Eye (tissue), 1 donor: ENCODE measurements around the gene SYT15B.
"Not testable (repeated sequence)": the region's sequence is repeated elsewhere in the genome, so short reads cannot be mapped to it uniquely, and the experiment has no call there.

Experiments
- DNase-seq: peaks from one replicate; pipeline ENCODE4 v3.0.0-alpha.2; 2015

The SYT15B gene

DNA sequence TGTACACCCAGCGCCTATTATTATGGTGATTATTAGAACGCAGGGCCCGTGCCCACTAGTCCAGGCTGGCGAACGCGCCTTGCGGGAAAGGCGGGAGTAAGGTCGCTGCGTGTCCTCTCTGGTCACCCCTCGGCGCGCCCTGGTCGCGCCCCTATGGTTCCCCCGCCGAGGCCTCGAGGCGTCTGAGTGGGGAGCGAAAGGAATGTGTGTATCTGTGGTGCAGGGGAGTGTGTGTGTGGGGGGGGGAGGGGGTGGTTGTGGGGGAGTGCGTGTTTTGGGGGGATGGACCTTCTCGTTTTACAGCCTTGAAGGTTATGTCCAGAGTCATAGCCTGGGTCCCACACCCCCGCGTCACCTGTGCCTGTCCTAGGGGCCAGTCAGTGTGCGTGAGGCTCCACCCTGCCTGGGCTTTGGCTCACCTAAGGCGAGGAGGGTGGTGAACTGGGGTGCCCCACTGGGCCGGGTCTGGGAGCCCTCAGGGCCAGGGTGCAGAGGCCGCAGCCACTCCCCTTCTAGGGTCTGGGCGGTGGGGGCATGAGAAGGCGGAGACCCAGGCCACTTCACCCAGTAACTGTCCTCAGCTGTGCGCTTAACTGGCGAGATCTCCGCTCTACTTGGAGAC, at the start of gene SYT15B:
Gene SYT15B, minus strand, starts transcription at position 39 of the 622 bp plus-strand sequence. CDS start 952 bp downstream, outside the sequence.
- DNase-seq, result not testable (repeated sequence)

DNA sequence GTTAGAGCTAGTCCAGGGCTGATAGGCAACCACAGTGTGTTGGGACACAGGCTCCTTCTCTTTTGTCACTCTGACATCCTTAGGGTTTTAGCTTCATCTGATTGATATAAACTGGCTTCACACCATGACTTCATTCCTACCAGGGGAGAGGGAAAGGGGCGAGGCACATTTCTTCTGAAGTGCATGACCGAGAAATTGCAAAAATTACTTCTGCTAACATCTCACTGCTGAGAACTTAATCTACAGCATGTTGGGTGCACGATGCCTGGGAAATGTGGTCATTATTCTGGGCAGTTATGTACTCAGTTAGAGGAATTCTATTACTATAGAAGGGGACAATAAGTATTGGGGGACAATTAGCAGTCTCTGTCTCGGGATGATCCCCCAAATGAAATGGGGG, 16.2 kb upstream of the SYT15B start:
- not testable (repeated sequence) for DNase-seq

DNA sequence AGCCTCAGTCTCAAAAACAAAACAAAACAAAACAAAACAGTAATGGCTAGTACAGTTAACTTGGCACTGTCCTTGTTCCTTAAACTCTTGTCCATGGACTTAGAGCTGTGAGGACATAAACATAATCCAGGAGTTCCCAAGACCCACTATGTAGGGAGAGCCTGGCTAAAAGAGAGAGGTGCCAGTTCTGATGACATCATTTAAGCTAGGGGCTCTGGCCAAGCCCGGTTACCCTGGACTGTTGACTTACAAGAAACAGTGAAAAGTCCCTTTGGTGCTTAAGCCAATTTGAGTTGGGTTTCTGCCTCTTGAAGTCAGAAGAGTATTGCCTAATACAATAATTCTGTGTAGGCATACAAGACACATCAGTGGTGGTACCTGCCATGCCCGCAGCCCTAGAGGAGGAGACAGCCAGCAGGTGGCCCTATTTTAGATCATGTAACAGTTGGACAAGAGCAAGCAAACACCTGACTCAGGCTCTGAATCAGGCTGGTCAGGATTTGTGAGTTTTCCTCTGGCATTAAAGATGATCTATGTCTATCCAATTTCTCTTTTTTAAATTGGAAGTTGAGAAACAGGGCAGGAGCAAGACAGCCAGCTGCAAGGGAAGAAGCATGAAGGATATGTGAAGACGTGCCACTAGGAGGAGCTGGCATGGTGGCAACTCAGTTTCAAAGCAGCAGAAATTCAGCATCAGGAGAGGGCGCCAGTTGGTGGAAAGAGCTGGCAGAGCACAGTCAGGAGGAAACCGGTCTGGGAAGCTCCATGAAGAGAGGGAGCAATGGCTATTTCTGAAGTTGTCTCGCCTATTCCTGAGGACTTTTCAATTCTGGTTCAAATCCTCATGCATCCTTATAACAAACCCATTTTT, 12.2 kb upstream of the SYT15B start:
- peak; percentile 53 for DNase-seq

DNA sequence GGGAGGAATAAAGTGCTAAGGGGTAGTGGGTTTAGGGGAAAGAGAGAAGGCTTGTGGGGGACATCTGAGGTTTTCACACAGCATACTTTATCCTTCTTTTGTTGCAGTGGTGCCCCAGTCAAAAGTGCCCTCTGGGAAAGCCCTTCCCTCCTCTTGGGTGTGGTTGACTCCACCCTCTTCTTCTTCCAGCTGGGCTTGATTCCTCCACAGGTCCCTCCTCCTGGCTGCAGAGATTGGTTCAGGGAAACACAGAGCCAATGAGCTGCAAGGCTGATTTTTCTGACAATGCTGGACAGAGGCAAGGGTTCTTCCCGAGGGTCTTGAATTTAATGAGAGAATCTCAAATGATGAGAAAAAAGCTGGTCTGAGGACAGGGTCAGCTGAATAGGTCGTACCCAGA, 7.4 kb upstream of the SYT15B start:
- DNase-seq, result not testable (repeated sequence)

DNA sequence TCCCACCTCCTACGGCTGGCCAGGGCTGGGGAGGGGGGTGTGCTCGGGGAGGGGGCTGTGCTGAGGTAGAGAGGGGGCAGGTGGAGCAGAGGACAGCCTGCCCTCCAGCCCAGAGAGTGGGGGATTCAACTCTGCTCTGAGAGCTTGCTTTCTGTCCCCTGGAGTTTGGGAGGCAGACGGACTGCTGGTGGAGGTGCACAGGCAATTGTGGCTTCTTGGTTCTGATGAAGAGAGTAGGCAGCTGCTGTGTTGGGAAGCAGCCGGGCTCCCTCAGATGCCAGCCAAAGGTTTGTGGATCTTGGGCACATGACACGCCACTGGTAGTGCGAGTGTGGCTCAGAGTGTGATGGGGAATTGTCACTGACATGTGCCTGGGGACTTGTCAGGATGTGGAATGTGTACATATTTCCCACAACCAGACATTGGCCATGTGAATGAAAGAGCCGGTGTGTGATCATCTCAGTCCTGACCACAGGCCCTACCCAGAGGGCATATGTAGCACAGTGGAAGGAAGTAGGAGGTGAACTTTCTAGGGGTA, 5.3 kb upstream of the SYT15B start:
- DNase-seq, result peak; percentile 9

DNA sequence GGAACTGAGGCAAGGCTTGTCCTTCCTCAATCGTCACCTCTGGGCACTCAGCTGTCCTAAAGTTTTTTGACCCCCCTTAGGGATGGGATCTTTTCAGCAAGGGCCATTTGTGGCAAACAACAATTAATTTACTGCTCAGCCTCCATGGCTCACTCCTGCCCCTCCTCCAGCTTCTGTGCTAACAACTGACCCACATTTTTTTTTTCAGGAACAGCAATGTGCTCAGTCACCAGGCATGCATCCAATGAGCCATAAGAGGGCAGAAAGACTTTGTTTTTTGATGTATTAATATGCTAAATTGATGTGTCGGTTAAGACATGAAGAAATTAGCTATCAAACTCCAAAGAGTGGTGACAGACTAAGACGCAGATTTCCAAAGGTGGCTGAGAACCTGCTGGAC, 4.7 kb upstream of the SYT15B start:
- peak; percentile 72 for DNase-seq

DNA sequence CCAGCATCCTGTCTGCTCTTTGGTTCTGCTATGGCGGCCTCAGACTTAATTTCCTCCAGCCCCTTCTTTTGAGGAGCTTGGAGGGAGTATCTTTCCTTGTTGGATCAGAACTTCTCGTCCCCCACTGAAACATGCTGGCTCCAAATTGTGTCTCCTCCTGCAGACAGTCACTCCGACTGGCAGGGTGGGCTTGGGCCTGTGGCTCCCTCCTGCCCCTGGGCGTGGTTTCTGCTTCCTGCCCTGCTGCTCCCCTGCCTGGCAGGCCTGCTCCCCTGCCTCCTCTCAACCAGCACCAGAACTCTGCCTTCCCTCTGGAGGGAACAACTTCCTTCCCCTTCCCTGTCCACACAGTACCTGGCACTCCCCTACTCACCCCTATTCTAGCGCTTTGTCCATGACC, 3.8 kb upstream of the SYT15B start:
- not testable (repeated sequence) for DNase-seq

DNA sequence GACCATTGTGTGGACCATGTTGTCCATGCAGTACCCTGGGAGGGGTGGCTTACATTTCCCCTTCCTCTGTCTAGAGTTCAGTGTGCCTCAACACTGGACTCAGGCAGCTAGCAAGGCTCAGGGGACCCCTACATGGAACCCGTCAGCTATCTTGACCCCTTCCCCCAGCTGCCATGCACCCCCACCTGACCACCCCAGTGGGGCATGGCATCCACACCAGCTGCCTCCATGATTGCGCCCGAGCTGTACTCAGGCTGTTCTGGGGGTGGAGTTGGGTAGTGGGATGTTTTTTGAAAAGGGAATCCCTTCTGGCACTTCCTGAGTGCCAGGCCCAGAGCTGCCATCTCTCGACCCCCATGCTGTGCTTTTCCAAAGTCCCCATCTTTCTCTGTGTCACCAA, 1.8 kb upstream of the SYT15B start:
- DNase-seq, result not testable (repeated sequence)

DNA sequence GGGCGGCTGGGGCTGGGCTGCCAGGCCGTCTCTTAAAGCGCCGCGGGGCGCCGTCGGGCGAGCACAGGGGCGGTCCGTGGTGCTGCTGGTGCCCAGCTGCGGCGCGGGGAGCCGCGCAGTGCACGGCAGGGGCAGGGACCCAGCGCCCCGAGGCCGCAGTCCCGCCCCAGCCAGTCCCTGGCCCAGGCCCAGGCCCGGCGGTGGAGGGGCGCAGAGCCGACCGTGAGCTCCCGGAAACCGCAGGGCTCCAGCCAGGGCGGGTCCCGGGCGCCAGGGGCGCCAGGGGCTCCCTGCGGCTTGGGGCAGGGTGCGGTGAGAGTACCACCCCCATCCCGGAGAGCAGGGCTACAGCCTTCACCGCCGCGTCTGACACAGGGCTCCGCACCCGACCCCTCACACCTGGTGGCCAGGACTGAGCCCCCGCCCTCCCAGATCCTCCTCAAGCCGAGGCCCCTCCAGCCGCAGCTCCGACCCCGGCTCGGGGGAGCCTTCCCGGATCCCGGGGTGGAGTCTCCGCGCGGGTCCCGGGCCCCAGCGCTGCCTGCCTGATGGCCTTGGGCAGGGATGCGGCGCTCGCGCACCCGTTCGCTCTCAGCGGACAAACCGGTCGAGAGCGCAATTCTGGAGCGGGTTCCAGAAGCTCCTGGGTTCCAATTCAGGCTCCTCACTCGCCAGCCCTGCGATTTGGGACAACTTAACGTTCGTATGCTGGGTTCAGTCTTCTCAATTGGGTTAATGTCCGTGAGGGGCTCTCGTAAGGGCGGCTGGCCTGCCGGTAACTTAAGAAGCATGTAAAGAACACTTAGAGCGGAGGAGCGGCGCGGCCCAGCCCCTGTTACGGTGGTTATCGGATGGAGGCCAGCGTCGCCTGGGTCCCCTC, 478 bp downstream of the SYT15B start:
- peak; percentile 37 for DNase-seq

DNA sequence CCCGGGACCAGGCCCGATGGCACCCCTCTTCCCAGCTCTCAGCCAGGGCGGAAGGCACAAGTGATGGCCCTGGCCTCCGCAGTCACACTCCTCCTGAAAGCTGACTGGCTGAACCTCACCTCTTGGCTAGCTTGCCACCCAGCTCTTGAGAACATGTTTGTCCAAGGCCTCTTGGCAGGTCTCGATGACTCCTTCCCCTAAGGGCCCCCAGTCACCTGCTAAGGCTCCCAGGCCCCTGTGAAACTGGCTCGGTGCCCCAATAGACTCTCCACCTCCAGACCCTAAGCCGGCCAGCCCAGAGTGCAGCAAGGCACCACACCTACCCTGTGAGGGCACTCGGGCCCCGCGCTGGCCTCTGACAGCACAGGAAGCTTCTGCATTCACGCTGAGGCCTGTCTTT, 4.5 kb downstream of the SYT15B start:
- DNase-seq, result not testable (repeated sequence)

DNA sequence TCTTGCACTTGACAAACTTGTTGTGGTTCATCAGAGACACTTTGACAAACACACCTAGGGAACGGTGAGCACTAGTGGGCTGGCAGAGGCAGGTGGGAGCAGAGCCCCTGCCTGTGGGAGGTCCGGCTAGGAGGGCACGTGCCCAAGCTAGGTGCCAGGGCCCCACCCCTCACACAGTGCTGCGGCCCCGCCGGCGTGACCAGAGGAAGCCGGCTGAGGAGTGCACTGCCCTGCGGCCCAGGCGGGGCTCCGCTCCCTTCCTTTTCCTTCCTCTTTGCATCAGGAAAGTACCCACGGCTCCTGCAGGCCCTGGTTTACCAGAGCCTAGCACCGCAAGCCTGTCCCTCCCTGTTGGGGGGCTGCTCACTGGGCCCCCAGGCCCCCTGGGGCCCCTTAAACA, 7.2 kb downstream of the SYT15B start:
- DNase-seq, result not testable (repeated sequence)

DNA sequence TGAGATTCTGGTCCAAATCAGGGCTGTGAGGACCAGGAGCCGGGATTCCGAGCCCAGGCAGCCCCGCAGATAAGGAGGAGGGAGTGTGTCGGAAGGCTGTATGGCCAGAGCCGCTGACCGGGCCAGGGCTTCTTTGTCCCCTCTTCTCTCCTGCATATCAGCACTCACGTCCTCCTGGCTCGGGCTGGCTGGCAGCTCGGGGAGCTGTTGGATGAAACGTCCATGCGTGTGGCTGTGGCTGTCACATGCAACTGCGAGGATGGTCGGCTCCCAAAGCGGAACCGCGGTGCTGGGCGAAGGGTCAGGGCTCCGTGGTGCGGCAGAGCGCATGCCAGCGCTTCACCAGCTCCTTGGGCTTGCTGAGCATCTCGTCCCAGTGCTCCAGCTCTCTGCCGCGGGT, 9.5 kb downstream of the SYT15B start:
- not testable (repeated sequence) for DNase-seq

DNA sequence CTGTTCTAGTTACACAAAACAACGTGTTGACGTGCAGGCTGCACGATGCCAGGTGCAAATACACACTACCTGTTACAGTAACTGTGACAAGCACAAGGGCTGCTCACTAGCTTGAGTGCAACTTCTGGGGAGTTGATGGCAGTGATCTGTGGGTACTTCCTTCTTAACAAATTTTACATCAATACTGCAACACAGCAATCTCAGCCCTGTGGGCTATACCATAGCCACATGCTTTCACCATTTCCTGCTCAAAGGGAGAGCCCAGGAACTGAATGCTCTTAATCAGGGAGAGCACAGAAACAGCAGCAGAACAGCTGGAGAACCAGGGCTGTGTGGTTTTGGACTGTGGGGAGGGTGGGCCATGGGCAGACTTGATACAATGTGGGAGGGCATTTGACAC, 10.2 kb downstream of the SYT15B start:
- DNase-seq, result not testable (repeated sequence)

DNA sequence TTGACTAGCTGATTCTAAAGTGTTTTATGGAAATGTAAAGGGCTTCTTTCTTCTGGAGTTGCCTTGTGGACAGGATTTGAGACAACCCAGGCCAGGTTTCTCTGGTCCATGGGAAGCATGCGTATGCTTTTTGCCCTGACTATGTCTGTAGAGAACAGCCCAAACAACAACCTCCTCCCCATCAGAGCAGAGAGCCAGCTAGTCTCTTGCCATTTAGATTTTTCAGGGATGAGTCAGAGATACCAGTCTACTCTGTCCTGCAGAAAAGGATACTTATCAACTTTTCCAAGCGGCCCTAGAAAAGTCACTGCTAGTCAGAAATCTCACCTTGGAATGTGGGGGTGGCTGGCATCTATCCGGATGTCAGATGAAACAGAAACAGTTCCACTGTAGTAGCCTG, 11.6 kb downstream of the SYT15B start:
- not testable (repeated sequence) for DNase-seq

DNA sequence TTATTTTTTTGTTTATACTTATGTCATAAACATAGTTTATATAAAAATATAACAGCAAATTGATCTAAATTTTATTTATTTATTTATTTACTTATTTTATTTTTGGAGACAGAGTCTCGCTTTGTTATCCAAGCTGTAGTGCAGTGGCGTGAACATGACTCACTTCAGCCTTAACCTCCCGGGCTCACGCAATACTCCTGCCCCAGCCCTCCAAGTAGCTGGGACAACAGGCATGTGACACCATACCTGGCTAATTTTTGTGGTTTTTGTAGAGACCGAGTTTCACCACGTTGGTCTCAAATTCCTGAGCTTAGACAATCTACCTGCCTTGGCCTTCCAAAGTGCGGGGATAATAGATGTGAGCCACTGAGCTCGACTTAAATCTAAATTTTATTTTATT, 13.0 kb downstream of the SYT15B start:
- DNase-seq, result not testable (repeated sequence)

DNA sequence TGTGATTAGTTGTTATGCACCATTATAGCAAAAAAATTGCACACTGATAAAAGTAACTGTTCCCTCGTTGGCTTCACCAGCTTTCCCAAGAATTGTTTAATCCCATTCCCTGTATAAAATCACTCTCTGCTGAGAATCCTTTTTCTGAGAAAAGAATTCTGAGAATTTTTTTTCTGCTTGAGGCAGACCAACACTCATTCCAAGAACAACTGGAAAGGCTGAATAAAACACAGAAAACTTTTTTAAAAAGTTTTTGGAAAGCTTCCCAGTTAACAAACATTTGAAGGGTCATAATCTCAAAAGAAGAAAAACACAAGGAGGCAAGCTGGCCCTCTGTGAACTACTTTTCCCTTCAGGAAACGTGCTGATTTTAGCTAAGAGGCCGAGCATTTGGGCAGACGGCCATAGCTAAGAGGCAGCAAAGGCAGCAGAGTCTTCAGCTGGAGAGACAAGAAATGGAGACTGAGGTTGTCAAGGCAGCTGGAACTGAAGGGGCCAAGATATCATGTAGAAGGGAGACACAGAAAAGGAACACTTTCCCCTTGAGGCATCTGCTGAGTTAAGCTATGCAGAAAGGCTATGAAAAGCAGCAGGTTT, 16.5 kb downstream of the SYT15B start:
- DNase-seq, result peak; percentile 19

DNA sequence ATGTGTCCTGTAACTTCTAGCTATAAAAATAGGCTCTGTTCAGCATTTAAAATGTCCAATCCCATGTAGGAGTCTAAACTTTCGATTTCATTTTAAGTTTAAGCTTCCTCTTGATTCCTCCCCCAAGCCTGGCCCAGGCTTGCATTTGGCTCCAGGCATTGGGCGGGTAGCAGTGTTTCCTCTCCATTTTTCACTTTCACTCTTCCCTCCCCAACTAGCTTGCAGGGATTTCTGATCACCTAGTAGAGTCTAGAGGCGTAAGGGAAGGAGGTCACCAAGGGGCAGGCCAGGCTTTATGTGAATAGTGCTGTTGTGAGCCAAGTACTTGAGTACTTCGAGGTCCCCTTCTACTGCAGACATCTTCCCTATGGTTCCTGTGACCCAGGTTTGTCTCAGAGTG, 18.5 kb downstream of the SYT15B start:
- DNase-seq, result not testable (repeated sequence)

DNA sequence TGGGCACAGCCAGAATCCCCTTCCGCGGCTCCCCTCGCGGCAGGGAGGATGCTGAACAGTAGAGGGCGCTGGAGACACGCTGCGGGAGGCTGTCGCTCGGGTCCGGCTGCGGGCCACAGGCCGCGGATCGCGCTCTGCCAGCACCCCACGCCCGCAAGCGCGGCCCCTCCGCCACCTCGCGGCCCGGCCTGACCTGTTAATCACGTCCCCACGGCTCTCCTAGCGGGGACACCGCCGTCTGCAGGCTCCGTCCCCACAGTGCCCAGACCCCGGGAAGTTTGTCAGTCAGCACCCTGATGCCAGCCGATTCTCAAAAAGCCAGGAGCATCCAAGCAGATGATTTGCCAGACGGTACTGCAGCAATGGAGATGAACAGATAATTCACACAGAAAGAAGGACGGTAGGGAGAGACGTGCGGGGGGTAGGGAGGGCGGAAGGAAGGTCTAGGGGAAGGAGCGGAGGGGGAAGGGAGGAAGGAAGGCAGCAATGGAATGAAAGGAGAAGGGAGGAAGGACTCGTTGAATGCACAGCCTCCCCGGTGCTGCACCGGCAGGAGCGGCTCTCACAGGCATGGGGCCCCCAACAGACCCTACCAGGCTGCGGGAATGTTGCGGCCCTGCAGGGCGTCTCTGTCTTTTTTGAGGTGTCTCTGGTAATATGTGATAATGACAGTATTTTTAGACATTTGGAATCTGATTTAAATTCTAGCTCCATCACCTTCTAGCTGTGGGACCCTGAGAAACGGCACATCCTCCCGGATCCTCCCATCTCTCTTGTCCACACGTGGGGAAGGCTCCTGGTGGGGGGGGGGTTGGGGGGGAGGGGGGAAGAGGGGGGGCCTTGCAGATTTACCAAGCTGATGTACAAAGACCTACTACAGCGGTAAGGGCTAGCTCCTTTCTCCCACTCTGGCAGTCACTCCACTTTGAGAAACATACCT, 19.5 kb downstream of the SYT15B start:
- peak; percentile 68 for DNase-seq

DNA sequence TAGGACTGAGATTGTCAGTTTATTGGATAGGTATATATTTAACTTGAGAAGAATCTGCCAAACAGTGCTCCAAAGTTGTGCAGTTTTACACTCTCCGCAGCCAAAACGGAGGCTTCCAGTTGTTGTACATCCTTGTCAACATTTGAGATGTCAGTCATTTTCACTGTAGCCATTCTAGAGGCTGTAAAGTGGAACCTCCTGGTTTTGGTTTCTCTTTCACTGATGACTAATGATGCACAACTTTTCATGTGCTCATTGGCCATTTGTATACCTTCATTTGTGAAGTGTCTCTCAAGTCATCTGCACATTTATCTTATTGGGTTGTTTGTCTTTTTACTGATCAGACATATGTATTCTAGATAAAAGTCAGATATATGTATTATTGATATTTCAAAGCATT, 22.5 kb downstream of the SYT15B start:
- DNase-seq, result not testable (repeated sequence)

DNA sequence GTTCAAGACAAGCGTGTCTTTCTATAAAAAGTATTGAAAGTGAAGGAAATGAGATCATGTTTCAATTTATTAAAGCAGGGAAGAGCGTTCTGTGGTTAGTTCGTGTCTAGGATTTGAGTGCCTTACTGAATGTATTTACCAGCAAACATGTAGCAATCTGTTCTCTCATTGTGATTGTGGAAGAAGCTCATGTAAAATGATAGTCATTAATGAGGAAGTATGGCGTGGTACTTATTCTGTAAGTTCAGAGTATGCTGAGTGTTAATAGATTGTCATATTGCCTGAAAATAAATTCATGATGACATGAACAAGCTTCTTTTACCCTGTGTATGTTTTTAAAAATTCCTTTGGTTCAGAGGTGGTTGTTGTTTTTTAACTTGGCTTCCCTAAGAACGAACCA, 32.5 kb downstream of the SYT15B start:
- not testable (repeated sequence) for DNase-seq

DNA sequence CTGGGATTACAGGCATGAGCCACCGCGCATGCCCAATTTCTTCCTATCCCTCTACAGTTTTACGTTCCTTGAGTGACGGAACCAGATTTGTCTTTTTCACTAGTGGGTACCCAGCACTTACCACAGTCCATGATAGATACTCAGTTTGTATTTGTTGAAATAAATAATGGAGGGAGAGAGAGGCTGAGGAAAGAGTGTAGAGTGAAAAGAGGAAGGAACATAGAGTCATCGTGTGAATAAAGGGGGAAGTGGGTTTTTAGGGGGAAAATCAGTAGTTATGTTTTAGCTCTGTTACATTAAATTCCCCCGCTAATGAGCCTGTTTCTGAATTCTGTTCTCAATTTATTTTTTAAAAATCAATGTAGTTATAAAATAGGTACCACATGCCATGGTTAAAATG, 37.7 kb downstream of the SYT15B start:
- not testable (repeated sequence) for DNase-seq
